Pons (tissue), 1 donor: ENCODE measurements around the gene ROBO1.
"Not testable (repeated sequence)": the region's sequence is repeated elsewhere in the genome, so short reads cannot be mapped to it uniquely, and the experiment has no call there.

Source experiments
- DNase-seq: peaks from one replicate; pipeline ENCODE4 v3.0.0-alpha.2; 2016; ENCODE audit warnings: low spot score

The ROBO1 gene

GRCh38 chr3:79767905-79768267 is at the start of gene ROBO1:
Gene ROBO1, minus strand, starts transcription at chr3:79767998.
- no peak for DNase-seq

- no peak for DNase-seq
Observed at GRCh38 chr3:79817224-79817623, 49.4 kb upstream of the ROBO1 start.

GRCh38 chr3:79815478-79815877 is 47.7 kb upstream of the ROBO1 start:
- no peak for DNase-seq

GRCh38 chr3:79810581-79810980 is 42.8 kb upstream of the ROBO1 start:
- DNase-seq = no peak

GRCh38 chr3:79810092-79810491 is 42.3 kb upstream of the ROBO1 start:
- DNase-seq = no peak

- DNase-seq = no peak
Observed at GRCh38 chr3:79809106-79809505, 41.3 kb upstream of the ROBO1 start.

GRCh38 chr3:79808515-79808914 is 40.7 kb upstream of the ROBO1 start:
- no peak for DNase-seq

- DNase-seq = not testable (repeated sequence)
Observed at GRCh38 chr3:79790177-79790576, 22.4 kb upstream of the ROBO1 start.

- no peak for DNase-seq
Observed at GRCh38 chr3:79773291-79773690, 5.5 kb upstream of the ROBO1 start.

- no peak for DNase-seq
Observed at GRCh38 chr3:79769229-79769628, 1.4 kb upstream of the ROBO1 start.

GRCh38 chr3:79767194-79767904 is 449 bp downstream of the ROBO1 start:
- peak; percentile 5 for DNase-seq

GRCh38 chr3:79766496-79767193 is 1.2 kb downstream of the ROBO1 start:
- no peak for DNase-seq

GRCh38 chr3:79765911-79766310 is 1.9 kb downstream of the ROBO1 start:
- DNase-seq = no peak

GRCh38 chr3:79761441-79761840 is 6.4 kb downstream of the ROBO1 start:
- DNase-seq = no peak

- DNase-seq = no peak
Observed at GRCh38 chr3:79751703-79752102, 16.1 kb downstream of the ROBO1 start.

GRCh38 chr3:79737530-79737929 is 30.3 kb downstream of the ROBO1 start:
- DNase-seq = no peak

- DNase-seq = peak; percentile 31
Observed at GRCh38 chr3:79729096-79729495, 38.7 kb downstream of the ROBO1 start.

GRCh38 chr3:79726786-79727185 is 41.0 kb downstream of the ROBO1 start:
- no peak for DNase-seq

GRCh38 chr3:79724206-79724605 is 43.6 kb downstream of the ROBO1 start:
- peak; percentile 6 for DNase-seq

GRCh38 chr3:79690072-79690471 is 77.7 kb downstream of the ROBO1 start:
- DNase-seq = no peak

GRCh38 chr3:79685108-79685507 is 82.7 kb downstream of the ROBO1 start:
- no peak for DNase-seq

- no peak for DNase-seq
Observed at GRCh38 chr3:79684041-79684440, 83.8 kb downstream of the ROBO1 start.

- peak; percentile 17 for DNase-seq
Observed at GRCh38 chr3:79672731-79673130, 95.1 kb downstream of the ROBO1 start.

- DNase-seq = no peak
Observed at GRCh38 chr3:79672075-79672474, 95.7 kb downstream of the ROBO1 start.
